HepG2 (cell line): ENCODE data around the gene MT1M. TPM values are rescaled to one million over a fixed set of nuclear protein-coding genes. Genes with fewer than 3 reads are reported as not detected.

Experiments used
- EEA1 ChIP-seq: sonication (generic); formaldehyde crosslinking; IDR thresholded peaks from 2 replicates; pipeline ENCODE4 v1.5.1; 2020; ENCODE audit warnings: mild to moderate bottlenecking, missing genetic modification reagents, borderline replicate concordance
- KLF12 ChIP-seq: sonication (generic); formaldehyde crosslinking; IDR thresholded peaks from 2 replicates; pipeline ENCODE4 v1.4.0; 2020; ENCODE audit warnings: missing genetic modification reagents, borderline replicate concordance
- KLF15 ChIP-seq: sonication (generic); formaldehyde crosslinking; IDR thresholded peaks from 2 replicates; pipeline ENCODE4 v1.8.1; 2023; ENCODE audit warnings: borderline replicate concordance, mild to moderate bottlenecking, inconsistent platforms, missing genetic modification reagents, mixed read lengths
- KLF6 ChIP-seq: IDR thresholded peaks from 2 replicates; pipeline ENCODE4 v1.8.0; 2016; ENCODE audit warnings: missing biosample characterization, missing genetic modification reagents
- POLR2AphosphoS2 ChIP-seq: IDR thresholded peaks from 2 replicates; pipeline ENCODE4 v1.6.1; 2011; ENCODE audit warnings: low read depth, low read length, improper control_type of control experiment
- PTBP1 ChIP-seq: fragments of 200-400 bp; formaldehyde crosslinking; IDR thresholded peaks from 2 replicates; pipeline ENCODE4 v1.6.1; 2018; ENCODE audit warnings: low read length, low read depth; ENCODE audit not compliant: poor library complexity, severe bottlenecking
- polyA plus RNA-seq, 8 experiments: library from polyadenylated mRNA; depleted of rRNA in 3 of 8; stranded (reverse) in 7 of 8; unstranded in 1 of 8; fragments of >200 nt; fragmentation: Illumina TruSeq in 4 of 8; extraction: Trizol in 4 of 8; gene quantifications; 2 replicates each; pipeline versions ENCODE4 v1.2.1 to v1.2.3, GENCODE V29; 2011 to 2016; ENCODE audit warnings: low read depth in 4 of 8, missing spikeins in 1 of 8, mixed read lengths in 1 of 8; ENCODE audit not compliant: insufficient read depth in 1 of 8
- total RNA-seq, 5 experiments: library from RNA; depleted of rRNA; stranded (reverse); fragments of >200 nt; fragmentation: Illumina TruSeq; extraction: Trizol; gene quantifications; 2 replicates each; pipeline ENCODE4 v1.2.3, GENCODE V29; 2016; ENCODE audit warnings: low read depth in 1 of 5
- TF ChIP-seq, protein P1 (sequence below): sonication (generic); formaldehyde crosslinking; IDR thresholded peaks from 2 replicates; pipeline ENCODE4 v1.4.0; 2020; ENCODE audit warnings: missing genetic modification reagents, borderline replicate concordance
- TF ChIP-seq, protein P2 (sequence below): sonication (generic); formaldehyde crosslinking; IDR thresholded peaks from 2 replicates; pipeline ENCODE4 v1.4.0; 2020; ENCODE audit warnings: missing genetic modification reagents
- TF ChIP-seq, protein P3 (sequence below): sonication (generic); formaldehyde crosslinking; IDR thresholded peaks from 2 replicates; pipeline ENCODE4 v1.8.1; 2023; ENCODE audit warnings: missing genetic modification reagents, inconsistent platforms, borderline replicate concordance
- TF ChIP-seq, protein P4 (sequence below): sonication (generic); formaldehyde crosslinking; IDR thresholded peaks from 2 replicates; pipeline ENCODE4 v1.4.0; 2020; ENCODE audit warnings: missing genetic modification reagents, borderline replicate concordance
- TF ChIP-seq, protein P5 (sequence below): sonication (generic); formaldehyde crosslinking; IDR thresholded peaks from 2 replicates; pipeline ENCODE4 v1.4.0; 2020; ENCODE audit warnings: missing genetic modification reagents
- TF ChIP-seq, protein P6 (sequence below): sonication (generic); formaldehyde crosslinking; IDR thresholded peaks from 2 replicates; pipeline ENCODE4 v1.4.0; 2020; ENCODE audit warnings: mild to moderate bottlenecking, missing genetic modification reagents

MT1M gene
- total and polyA plus RNA-seq, 2 of the 13 experiments (the other 11 are each of a cell fraction or from before 2014, with no cell fraction given): 4.6 TPM; not detected in 1

DNA sequence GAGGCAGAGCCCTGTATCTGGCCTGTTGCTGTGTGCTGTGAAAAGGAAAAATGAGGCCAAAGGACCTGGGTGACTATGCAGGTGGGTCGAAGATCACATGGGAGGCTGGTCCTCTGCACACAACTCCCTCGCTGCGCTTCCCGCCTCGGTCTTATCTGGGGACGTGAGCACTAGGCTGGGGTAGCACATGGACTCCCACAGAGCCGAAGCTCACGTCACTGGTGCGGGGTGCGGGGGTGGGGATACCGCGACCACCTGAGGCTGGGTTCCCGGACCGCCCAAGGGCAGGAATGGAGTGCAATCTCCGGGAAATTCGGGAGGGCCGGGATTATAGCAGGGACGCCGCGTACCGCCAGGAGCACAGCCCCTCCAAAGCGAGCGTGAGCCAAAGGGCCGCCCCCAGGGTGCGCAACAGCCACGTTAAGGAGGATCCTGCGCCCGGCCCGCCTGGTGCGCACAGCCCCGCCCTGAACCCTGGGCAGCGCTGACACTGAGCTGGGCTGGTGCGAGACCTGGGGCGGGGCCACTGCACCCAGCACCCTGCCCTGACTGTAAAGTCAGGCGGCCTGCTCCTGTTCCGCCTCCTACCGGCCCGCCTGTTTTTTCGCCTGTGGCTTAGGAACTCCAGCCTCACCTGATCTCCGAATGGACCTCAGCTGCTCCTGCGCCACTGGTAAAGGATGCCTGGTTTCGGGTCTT lies 10.8 kb downstream of the MT1M start (continued):
- TF ChIP-seq, protein P1, sequence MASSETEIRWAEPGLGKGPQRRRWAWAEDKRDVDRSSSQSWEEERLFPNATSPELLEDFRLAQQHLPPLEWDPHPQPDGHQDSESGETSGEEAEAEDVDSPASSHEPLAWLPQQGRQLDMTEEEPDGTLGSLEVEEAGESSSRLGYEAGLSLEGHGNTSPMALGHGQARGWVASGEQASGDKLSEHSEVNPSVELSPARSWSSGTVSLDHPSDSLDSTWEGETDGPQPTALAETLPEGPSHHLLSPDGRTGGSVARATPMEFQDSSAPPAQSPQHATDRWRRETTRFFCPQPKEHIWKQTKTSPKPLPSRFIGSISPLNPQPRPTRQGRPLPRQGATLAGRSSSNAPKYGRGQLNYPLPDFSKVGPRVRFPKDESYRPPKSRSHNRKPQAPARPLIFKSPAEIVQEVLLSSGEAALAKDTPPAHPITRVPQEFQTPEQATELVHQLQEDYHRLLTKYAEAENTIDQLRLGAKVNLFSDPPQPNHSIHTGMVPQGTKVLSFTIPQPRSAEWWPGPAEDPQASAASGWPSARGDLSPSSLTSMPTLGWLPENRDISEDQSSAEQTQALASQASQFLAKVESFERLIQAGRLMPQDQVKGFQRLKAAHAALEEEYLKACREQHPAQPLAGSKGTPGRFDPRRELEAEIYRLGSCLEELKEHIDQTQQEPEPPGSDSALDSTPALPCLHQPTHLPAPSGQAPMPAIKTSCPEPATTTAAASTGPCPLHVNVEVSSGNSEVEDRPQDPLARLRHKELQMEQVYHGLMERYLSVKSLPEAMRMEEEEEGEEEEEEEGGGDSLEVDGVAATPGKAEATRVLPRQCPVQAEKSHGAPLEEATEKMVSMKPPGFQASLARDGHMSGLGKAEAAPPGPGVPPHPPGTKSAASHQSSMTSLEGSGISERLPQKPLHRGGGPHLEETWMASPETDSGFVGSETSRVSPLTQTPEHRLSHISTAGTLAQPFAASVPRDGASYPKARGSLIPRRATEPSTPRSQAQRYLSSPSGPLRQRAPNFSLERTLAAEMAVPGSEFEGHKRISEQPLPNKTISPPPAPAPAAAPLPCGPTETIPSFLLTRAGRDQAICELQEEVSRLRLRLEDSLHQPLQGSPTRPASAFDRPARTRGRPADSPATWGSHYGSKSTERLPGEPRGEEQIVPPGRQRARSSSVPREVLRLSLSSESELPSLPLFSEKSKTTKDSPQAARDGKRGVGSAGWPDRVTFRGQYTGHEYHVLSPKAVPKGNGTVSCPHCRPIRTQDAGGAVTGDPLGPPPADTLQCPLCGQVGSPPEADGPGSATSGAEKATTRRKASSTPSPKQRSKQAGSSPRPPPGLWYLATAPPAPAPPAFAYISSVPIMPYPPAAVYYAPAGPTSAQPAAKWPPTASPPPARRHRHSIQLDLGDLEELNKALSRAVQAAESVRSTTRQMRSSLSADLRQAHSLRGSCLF (CRISPR knock-in tag): no peak
- TF ChIP-seq KLF6: no peak
- TF ChIP-seq KLF12 (CRISPR knock-in tag): no peak
- TF ChIP-seq, protein P2, sequence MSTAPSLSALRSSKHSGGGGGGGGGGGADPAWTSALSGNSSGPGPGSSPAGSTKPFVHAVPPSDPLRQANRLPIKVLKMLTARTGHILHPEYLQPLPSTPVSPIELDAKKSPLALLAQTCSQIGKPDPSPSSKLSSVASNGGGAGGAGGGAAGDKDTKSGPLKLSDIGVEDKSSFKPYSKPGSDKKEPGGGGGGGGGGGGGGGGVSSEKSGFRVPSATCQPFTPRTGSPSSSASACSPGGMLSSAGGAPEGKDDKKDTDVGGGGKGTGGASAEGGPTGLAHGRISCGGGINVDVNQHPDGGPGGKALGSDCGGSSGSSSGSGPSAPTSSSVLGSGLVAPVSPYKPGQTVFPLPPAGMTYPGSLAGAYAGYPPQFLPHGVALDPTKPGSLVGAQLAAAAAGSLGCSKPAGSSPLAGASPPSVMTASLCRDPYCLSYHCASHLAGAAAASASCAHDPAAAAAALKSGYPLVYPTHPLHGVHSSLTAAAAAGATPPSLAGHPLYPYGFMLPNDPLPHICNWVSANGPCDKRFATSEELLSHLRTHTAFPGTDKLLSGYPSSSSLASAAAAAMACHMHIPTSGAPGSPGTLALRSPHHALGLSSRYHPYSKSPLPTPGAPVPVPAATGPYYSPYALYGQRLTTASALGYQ (CRISPR knock-in tag): no peak
- no peak for TF ChIP-seq EEA1 (CRISPR knock-in tag)
- TF ChIP-seq, protein P3, sequence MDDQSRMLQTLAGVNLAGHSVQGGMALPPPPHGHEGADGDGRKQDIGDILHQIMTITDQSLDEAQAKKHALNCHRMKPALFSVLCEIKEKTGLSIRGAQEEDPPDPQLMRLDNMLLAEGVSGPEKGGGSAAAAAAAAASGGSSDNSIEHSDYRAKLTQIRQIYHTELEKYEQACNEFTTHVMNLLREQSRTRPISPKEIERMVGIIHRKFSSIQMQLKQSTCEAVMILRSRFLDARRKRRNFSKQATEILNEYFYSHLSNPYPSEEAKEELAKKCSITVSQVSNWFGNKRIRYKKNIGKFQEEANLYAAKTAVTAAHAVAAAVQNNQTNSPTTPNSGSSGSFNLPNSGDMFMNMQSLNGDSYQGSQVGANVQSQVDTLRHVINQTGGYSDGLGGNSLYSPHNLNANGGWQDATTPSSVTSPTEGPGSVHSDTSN (CRISPR knock-in tag): no peak
- no peak for TF ChIP-seq POLR2AphosphoS2
- TF ChIP-seq, protein P4, sequence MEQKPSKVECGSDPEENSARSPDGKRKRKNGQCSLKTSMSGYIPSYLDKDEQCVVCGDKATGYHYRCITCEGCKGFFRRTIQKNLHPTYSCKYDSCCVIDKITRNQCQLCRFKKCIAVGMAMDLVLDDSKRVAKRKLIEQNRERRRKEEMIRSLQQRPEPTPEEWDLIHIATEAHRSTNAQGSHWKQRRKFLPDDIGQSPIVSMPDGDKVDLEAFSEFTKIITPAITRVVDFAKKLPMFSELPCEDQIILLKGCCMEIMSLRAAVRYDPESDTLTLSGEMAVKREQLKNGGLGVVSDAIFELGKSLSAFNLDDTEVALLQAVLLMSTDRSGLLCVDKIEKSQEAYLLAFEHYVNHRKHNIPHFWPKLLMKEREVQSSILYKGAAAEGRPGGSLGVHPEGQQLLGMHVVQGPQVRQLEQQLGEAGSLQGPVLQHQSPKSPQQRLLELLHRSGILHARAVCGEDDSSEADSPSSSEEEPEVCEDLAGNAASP (CRISPR knock-in tag): no peak
- TF ChIP-seq, protein P5, sequence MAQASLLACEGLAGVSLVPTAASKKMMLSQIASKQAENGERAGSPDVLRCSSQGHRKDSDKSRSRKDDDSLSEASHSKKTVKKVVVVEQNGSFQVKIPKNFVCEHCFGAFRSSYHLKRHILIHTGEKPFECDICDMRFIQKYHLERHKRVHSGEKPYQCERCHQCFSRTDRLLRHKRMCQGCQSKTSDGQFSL (CRISPR knock-in tag): no peak
- TF ChIP-seq, protein P6, sequence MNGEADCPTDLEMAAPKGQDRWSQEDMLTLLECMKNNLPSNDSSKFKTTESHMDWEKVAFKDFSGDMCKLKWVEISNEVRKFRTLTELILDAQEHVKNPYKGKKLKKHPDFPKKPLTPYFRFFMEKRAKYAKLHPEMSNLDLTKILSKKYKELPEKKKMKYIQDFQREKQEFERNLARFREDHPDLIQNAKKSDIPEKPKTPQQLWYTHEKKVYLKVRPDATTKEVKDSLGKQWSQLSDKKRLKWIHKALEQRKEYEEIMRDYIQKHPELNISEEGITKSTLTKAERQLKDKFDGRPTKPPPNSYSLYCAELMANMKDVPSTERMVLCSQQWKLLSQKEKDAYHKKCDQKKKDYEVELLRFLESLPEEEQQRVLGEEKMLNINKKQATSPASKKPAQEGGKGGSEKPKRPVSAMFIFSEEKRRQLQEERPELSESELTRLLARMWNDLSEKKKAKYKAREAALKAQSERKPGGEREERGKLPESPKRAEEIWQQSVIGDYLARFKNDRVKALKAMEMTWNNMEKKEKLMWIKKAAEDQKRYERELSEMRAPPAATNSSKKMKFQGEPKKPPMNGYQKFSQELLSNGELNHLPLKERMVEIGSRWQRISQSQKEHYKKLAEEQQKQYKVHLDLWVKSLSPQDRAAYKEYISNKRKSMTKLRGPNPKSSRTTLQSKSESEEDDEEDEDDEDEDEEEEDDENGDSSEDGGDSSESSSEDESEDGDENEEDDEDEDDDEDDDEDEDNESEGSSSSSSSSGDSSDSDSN (CRISPR knock-in tag): no peak
- TF ChIP-seq PTBP1: no peak
- no peak for TF ChIP-seq KLF15 (CRISPR knock-in tag)
